Measurements from ENCODE around the gene AASS.

DNA sequence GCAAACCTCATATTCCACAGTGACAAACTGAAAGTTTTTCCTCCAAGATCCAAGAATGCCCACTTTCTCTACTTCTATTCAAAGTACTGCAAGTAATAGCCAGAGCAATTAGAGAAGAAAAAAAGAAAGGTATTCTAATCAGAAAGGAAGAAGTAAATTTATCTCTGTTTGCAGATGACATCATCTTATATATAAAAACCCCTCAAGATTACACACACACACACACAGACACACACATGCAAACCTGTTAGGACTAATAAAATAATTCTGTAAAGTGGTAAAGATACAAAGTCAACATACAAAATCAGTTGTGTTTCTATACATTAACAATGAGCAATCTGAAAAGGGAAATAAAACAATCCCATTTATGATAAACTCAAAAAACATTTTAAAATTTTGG is 44.7 kb upstream of the AASS start:
- no peak for TF ChIP-seq CTCF (IDR thresholded peaks at IDR 0.05)
- no peak for TF ChIP-seq POLR2A (IDR thresholded peaks at IDR 0.05; ENCODE audit: low read depth)
